Measurements from ENCODE around the gene NLGN1.

The NLGN1 gene

DNA sequence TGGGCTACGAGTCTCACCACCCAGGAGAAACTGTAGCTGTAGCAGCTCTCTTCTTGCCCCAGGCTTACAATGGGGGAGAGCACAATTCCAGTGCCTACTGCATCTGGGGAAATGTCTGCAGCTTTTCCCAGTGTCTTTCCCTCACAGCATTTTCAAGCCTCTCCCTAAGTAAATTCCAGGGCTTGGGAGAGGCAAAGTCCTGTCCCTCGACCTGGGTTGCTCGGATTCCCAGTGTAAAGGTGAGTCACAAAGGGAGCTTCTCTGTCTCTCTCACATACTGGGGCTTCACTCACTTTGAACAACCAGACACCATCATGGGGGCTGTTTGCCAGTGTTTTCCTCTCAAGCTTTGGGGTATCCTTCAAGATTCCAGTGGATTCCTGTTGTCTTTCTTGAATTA lies 772.2 kb downstream of the NLGN1 start:
- no peak overlapping the region for H3K4me3 ChIP-seq (ENCODE audit: low read depth, low read length)
- DNase-seq (ENCODE audit: low read depth): no peak
- TF ChIP-seq, protein P1, sequence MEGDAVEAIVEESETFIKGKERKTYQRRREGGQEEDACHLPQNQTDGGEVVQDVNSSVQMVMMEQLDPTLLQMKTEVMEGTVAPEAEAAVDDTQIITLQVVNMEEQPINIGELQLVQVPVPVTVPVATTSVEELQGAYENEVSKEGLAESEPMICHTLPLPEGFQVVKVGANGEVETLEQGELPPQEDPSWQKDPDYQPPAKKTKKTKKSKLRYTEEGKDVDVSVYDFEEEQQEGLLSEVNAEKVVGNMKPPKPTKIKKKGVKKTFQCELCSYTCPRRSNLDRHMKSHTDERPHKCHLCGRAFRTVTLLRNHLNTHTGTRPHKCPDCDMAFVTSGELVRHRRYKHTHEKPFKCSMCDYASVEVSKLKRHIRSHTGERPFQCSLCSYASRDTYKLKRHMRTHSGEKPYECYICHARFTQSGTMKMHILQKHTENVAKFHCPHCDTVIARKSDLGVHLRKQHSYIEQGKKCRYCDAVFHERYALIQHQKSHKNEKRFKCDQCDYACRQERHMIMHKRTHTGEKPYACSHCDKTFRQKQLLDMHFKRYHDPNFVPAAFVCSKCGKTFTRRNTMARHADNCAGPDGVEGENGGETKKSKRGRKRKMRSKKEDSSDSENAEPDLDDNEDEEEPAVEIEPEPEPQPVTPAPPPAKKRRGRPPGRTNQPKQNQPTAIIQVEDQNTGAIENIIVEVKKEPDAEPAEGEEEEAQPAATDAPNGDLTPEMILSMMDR (IDR thresholded peaks at IDR 0.05; ENCODE audit: insufficient read depth, low read depth, low read length, missing control alignments): no peak

DNA sequence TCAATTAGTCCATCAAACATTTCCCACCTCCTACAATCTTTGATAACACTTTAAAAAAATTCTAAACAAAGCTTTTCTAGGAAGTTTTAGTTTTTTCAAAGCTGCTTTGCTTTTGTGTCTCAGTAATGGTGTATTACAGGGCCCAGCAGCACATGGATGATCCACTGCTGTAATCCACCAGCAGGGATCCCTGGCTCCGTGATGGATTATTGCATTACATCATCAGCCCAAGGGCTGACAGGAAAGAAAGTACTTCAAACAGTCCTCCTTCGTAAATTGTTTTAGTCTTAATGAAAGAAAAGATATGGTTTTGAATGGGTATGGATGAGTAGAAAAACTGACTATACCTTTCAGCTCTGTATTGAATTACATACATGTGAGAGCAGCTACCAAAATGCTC lies 772.7 kb downstream of the NLGN1 start:
- TF ChIP-seq, protein P1 (IDR thresholded peaks at IDR 0.05; ENCODE audit: insufficient read depth, low read depth, low read length, missing control alignments): no peak
- DNase-seq (ENCODE audit: low read depth): no peak
- no peak overlapping the region for H3K4me3 ChIP-seq (ENCODE audit: low read depth, low read length)

DNA sequence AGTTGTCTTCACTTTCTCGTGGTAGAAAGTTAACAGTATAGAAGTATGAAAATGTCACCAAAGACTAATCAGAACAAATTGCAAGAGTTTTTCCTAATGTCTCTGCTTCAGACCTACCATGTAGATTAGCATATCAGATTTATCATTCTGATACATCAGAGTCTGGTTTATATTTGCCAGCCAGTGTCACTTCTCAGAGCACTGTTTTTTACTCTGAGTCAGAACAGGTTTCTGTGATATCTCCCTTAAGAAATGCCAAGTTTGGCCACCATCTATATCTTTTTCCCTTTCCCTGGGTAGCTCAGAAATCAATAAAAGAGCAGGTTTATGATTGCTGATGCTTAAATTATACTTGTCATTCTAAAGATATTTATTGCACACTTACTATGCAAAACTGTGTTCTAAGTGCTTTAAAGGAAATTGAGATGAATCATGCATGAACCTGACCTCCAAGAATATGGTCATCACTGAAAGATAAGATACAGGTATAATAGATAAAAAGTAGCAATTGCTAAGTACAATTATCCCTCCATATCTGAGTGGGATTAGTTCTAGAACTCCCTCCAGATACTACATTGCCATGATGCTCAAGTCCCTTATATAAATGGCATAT lies 788.9 kb downstream of the NLGN1 start:
- DNase-seq (ENCODE audit: low read depth): no peak
- TF ChIP-seq, protein P1 (IDR thresholded peaks at IDR 0.05; ENCODE audit: insufficient read depth, low read depth, low read length, missing control alignments): no peak

DNA sequence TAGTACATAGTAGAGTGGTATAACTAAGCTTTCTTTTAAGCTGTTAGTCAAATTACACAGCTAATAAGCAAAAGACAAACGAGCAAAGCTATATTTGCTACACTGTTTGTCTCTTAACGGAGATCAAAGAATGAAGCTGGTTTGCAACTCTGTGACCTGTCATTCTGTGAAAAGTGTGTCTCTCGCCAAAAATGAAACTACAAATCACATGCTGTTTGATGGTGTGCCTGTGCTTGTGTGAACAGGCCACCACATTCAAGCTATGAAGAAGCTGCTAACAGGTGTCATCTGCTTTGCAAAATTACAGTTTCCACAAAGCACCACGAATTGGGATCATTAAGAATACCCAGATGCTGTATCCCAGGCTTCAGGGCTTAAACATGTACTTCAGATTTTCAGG lies 793.8 kb downstream of the NLGN1 start:
- DNase-seq (ENCODE audit: low read depth): peak; percentile 48
- TF ChIP-seq, protein P1 (IDR thresholded peaks at IDR 0.05; ENCODE audit: insufficient read depth, low read depth, low read length, missing control alignments): no peak
- H3K4me3 ChIP-seq (ENCODE audit: low read depth, low read length): no peak overlapping the region

More for the DNA sequence above, 788.9 kb downstream of the NLGN1 start:
- H3K4me3 ChIP-seq (ENCODE audit: low read depth, low read length): no peak overlapping the region

DNA sequence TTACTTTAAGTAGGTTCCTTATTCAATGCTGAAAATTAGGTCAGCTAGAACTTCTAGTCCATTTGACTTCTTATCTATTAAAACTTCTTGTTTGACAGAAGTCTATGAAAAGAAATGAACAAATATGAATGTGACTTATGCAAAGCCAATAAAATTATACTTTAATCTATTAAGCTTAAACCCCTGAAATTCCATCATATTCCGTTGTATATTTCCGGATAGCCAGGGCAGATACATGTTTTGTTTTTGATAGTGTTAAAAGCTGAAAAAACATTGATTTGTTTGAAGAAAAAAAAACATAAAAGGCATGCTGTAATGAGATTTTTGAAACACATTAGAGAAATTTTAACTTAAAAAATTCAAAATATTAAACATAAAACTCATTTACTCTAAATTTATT lies 794.4 kb downstream of the NLGN1 start:
- DNase-seq (ENCODE audit: low read depth): no peak
- TF ChIP-seq, protein P1 (IDR thresholded peaks at IDR 0.05; ENCODE audit: insufficient read depth, low read depth, low read length, missing control alignments): no peak
- H3K4me3 ChIP-seq (ENCODE audit: low read depth, low read length): no peak overlapping the region

DNA sequence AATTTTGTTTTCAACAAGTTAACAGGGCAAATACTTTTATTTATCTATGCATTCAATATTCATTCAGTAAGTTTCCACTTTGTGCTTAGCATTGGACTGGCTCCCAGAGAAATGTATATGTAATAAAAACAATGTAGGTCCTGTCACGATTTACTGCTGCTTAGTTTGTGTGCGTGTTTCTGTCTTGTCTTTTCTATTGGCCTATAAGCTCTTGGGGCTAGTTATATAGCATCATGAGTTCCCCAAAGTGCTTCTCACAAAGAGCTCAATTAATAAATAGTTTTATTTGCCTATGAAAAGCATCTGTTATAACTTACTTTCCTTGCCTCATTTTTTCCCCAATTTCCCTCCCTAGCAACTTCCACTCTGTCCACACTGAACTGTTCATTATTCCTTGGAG lies 794.9 kb downstream of the NLGN1 start:
- TF ChIP-seq, protein P1 (IDR thresholded peaks at IDR 0.05; ENCODE audit: insufficient read depth, low read depth, low read length, missing control alignments): no peak
- no peak for DNase-seq (ENCODE audit: low read depth)
- H3K4me3 ChIP-seq (ENCODE audit: low read depth, low read length): no peak overlapping the region

DNA sequence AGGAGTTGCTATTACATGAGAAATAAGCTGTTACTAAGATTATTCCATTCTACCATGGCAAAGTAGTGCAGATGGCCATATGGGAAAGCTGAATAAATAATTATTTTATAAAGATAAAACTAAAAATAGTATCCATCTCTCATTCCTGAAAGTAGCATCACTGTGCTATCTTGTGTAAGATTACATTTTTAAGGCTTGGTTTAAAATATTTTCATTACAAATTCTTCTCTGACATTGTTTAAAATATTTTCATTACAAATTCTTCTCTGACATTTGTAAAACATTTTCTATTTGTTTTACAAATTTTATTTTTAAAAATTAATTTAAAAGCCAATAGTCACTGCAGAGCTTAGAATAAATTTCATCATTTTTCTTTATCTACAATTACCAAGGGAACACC lies 796.1 kb downstream of the NLGN1 start:
- H3K4me3 ChIP-seq (ENCODE audit: low read depth, low read length): no peak overlapping the region
- TF ChIP-seq, protein P1 (IDR thresholded peaks at IDR 0.05; ENCODE audit: insufficient read depth, low read depth, low read length, missing control alignments): no peak
- DNase-seq (ENCODE audit: low read depth): no peak

All from GM12865 (cell line).